GM21390 (cell line): Measurements from ENCODE around the gene FBXO15.

Experiments
- ATAC-seq: cut with Tn5 transposase; IDR thresholded peaks from one replicate; pipeline ENCODE4 v1.9.1; 2021; ENCODE audit not compliant: unreplicated experiment

FBXO15 gene

GRCh38 chr18:74115046-74115445, 32.6 kb downstream of the FBXO15 start:
- no peak for ATAC-seq

DNA sequence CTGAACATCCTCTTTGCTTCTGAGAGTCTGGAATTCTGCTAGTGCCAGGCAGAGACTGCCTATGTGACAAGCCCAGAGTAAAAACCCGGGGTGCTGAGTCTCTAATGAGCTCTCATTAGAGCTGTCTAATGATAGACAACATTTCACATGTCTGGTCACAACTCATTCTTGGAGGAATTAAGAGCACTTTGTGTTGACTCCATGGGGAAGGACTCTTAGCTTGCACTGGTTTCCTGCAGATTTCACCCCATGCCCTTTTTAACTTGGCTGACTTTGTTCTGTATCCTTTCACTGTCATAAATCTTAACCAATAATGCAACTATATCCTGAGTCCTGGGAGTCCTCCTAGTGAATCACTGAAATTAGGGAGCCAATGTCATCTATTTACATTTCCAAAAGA, 33.5 kb downstream of the FBXO15 start:
- no peak for ATAC-seq

GRCh38 chr18:74113711-74114110, 33.9 kb downstream of the FBXO15 start:
- no peak for ATAC-seq

GRCh38 chr18:74110976-74111375, 36.7 kb downstream of the FBXO15 start:
- ATAC-seq: no peak

DNA sequence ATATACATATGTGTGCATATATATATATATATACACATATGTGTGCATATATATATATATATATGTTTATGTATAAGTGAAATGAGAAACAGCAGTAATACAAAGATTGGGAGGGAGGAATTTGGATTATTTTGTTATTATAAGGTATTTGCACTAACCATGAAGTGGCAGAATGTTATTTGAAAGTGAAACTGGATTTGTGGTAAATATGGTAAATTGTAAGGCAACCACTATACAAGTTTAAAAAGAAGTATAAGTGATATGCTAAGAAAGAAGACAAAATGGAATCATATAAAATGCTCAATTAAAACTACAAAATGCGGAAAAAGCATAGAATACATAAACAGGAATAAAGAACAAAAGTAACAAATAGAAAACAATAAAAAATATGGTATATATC, 37.5 kb downstream of the FBXO15 start:
- ATAC-seq: no peak

DNA sequence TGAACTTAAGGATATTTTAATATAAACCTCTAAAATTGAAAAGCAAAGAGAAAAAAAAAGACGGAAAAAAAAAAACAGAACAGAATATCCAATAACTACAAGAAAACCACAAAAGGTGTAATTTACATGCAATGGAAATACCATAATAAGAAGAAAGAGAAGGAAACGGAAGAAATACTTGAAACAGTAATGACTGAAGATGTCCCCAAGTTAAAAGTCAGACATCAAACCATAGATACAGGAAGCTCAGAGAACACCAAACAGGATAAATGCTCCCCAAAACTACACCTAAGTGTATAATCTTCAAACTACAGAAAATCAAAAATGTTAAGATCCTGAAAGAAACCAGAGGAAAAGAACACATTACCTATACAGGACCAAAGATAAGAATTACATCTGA, 39.2 kb downstream of the FBXO15 start:
- ATAC-seq: no peak

DNA sequence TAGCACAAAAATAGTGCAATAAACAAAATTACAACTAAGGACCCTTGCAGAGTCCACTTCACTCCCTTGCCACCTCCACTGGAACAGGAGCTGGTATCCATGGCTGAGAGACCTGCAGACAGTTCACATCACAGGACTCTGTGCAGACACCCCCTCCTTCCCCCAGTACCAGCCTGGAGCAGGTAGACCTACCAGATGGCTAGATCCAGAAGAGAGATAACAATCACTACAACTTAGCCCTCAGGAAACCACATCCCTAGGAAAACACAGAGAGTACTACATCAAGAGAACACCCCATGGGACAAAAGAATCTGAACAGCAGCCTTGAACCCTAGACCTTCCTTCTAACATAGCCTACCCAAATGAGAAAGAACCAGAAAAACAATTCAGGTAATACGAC, 49.8 kb downstream of the FBXO15 start:
- no peak for ATAC-seq

- no peak for ATAC-seq
These were observed 54.7 kb downstream of the FBXO15 start for GRCh38 chr18:74092922-74093321.

- ATAC-seq: no peak
These were observed 63.3 kb downstream of the FBXO15 start for GRCh38 chr18:74084184-74084855.

DNA sequence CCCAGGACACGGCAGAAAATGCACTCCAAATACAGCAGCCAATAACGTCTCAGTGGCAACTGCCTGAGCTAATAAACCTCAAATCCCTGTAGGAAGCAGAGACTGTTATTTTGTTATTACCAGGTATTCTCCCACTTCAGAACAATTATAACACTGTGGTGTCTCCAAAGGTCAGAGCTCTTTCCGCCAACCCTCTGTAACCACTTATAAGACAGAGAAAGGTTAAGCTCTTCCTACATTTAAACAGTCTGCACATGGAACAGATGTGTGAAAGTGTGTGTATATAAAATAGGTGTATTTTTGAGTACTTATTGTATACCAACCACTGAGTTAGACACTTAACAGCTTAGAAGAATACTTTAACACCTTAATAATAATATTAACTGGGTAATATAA, 64.1 kb downstream of the FBXO15 start:
- no peak for ATAC-seq

DNA sequence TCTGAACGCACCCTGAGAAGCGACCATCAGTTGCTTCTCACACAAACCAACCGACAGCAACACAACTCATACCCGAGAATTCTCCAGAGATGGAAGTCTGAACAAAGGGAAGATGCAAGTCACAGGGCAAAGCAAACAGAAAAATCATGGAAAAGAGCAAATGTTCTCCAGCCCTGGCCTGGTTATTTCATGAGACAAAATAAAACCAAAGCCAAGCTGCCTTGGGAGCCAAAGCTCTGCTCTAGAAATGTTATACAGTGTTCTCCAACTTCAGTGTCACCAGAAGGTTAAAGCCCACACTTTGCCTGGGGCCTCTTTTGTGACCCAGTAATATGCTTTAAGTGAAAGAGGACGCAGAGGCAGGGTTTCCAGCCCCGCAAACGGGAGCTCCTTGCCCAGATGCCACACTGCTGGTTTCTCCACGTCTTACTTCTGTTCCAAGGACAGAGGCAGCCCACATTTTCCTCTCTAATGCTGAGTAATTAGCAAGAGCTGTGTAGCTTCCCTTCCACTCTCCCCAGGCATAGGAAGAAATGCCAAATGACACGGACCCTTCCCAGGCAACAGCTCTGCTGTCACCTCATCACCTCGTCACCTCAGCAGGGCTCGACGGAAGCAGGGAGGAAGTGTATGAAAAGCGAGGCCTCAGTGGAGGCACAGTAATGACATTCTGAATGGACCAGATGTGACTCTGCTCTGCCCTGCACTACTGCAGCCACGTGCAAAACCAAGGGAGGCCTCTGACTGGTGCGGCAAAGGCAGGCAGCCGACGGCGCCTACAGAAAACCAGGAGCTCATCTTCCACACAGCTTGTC, 64.7 kb downstream of the FBXO15 start:
- no peak for ATAC-seq

DNA sequence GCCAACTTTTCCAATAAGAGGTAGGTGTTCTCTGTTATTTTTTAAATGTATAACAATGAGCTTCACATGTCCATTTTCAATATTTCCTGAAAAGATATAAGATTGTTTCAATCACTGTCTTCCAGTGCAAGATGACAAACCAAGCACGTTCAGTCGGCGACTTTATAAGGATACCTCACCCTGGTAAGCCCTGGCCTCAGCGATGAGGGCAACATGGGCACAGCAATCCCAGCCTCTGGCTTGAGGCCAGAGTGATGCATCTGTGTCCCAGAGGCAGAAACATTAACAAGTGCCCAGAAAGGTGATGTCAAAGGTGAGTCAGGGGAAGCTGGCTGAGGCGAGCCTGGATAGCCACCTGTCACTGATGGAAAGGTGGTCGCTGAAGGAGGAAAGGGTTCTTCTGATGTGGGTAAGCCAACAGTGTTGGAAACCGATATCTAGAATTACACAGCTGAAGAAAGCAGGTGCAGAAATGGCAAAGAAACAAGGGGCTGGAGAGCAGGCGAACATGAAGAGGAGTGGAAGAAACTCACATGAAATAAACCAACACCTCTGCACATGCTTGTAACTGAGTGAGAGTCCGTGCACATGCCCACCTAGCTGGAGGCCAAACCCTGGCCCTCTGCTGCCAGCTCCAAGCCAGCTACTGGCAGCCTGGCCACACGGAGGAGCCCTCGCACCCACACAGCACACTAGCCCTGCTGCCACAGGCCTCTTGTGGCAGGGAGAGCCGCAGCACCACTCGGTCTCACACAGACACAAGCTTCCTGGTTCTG, 65.5 kb downstream of the FBXO15 start:
- ATAC-seq: peak; percentile 93

DNA sequence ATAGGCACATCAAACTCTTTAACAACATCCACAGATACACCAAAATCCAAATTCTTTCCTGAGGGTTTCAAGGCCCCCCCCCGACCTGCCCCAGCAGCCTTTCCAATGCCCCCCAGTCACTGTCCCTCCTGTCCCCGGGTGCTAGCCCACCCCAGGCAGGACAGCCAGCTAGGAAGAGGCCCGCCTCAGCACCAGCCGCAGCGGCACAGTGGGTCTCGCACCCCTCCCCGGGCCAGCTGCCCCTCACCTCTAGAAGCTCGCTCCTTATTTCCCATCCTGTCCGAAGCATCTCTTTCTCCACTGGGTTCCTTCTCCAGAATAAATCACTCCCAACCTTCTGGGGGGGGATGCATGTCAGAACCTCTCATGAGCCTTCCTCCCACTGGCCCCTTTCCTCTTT, 69.4 kb downstream of the FBXO15 start:
- ATAC-seq: no peak

- no peak for ATAC-seq
These were observed 72.7 kb downstream of the FBXO15 start for GRCh38 chr18:74074668-74075564.

GRCh38 chr18:74073957-74074667, 73.5 kb downstream of the FBXO15 start:
- no peak for ATAC-seq

GRCh38 chr18:74069178-74070050, 78.2 kb downstream of the FBXO15 start:
- ATAC-seq: no peak

GRCh38 chr18:74068296-74068695, 79.3 kb downstream of the FBXO15 start:
- no peak for ATAC-seq

GRCh38 chr18:74066018-74066417, 81.6 kb downstream of the FBXO15 start:
- no peak for ATAC-seq

- ATAC-seq: no peak
These were observed 82.3 kb downstream of the FBXO15 start for GRCh38 chr18:74065366-74065765.
